ENCODE measurements around the gene TMEM151B. TPM values are rescaled to one million over a fixed set of nuclear protein-coding genes. Genes with fewer than 3 reads are reported as not detected.
A peak's percentile ranks its signal among the peaks of the same experiment; 100 is the strongest.

TMEM151B gene
- total and polyA plus RNA-seq, 2 donors = 0.09 to 0.50 TPM

GRCh38 chr6:44278774-44279697 lies 8.8 kb downstream of the TMEM151B start:
- no peak for DNase-seq (ENCODE audit: low read depth in 6 of 9, low spot score in 9 of 9)
- no peak overlapping the region for H3K27ac ChIP-seq (ENCODE audit: low read depth in 1 of 2, low read length in 1 of 2)
- 82% methylated on average over 9 of the region's 9 CpGs for WGBS
- peaks cover 4 to 5% of the 10 kb centered on the region in 2 donors for H3K4me1 ChIP-seq (ENCODE audit: control insufficient read depth in 2 of 2, insufficient read depth in 2 of 2, low read length in 2 of 2)
- no peaks in the 10 kb centered on the region for H3K36me3 ChIP-seq (ENCODE audit: control insufficient read depth in 2 of 2, insufficient read depth in 2 of 2, low read length in 1 of 2)
- peaks cover 21 to 87% of the 10 kb centered on the region in 2 donors for H3K27me3 ChIP-seq (ENCODE audit: control insufficient read depth in 2 of 2, insufficient read depth in 1 of 2, low read length in 1 of 2)
- H3K4me3 ChIP-seq (ENCODE audit: low read length in 2 of 2) = no peak overlapping the region
- H3K9me3 ChIP-seq (ENCODE audit: control insufficient read depth in 2 of 2, insufficient read depth in 1 of 2, low read length in 1 of 2) = peaks cover 2 to 7% of the 10 kb centered on the region in 2 donors

DNA sequence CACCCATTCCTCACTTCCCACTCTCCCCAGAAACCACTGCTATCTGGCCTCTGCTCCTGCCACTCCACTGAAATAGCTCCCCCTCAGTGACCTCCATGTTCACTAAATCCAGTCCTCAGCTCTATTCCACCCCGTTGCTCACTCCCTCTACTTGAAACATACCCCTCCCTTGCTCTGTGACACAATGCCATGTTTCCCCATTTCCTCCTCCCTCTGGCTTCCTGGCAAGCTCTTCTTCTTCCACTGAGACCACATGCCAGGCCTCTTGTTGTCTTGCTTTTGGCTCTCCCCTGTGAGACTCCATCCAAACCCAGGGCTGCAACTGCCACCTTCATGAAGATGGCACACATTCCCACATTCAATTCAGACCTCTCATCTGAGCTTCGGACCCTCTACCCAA lies 13.9 kb downstream of the TMEM151B start:
- no peaks in the 10 kb centered on the region for H3K36me3 ChIP-seq (ENCODE audit: control insufficient read depth in 2 of 2, insufficient read depth in 2 of 2, low read length in 1 of 2)
- no peak for DNase-seq (ENCODE audit: low read depth in 6 of 9, low spot score in 9 of 9)
- H3K4me1 ChIP-seq (ENCODE audit: control insufficient read depth in 2 of 2, insufficient read depth in 2 of 2, low read length in 2 of 2) = no peaks in the 10 kb centered on the region
- WGBS = 60% methylated on average over 2 of the region's 2 CpGs
- no peaks in the 10 kb centered on the region for H3K9me3 ChIP-seq (ENCODE audit: control insufficient read depth in 2 of 2, insufficient read depth in 1 of 2, low read length in 1 of 2)
- peaks cover 0 to 62% of the 10 kb centered on the region in 2 donors for H3K27me3 ChIP-seq (ENCODE audit: control insufficient read depth in 2 of 2, insufficient read depth in 1 of 2, low read length in 1 of 2)
- H3K27ac ChIP-seq (ENCODE audit: low read depth in 1 of 2, low read length in 1 of 2) = no peak overlapping the region
- H3K4me3 ChIP-seq (ENCODE audit: low read length in 2 of 2) = no peak overlapping the region

DNA sequence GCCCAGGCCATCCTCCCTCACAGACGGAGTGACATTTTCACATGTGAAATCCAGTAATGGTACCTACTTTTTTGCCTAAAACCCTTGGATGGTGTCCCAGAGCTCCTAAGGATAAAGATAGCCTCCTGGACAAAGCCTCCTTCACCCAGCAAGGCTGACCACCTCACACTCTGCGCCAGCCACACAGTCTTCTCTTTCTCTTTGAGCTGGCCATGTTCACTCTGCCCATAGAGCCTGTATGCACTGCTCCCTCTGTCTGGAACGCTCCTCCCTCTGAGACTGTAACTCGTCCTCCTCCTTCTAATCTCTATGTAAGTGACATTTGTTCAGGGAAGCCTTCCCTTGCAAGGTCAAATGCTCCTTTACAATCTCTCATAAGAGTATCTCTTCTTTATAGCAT lies 14.6 kb downstream of the TMEM151B start:
- WGBS = 79% methylated on average over 4 of the region's 4 CpGs
- Histone ChIP-seq H3K36me3 (ENCODE audit: control insufficient read depth in 2 of 2, insufficient read depth in 2 of 2, low read length in 1 of 2) (no peaks in the 10 kb centered on the region), H3K4me3 (ENCODE audit: low read length in 2 of 2) (no peak overlapping the region), H3K9me3 (ENCODE audit: control insufficient read depth in 2 of 2, insufficient read depth in 1 of 2, low read length in 1 of 2) (no peaks in the 10 kb centered on the region), H3K4me1 (ENCODE audit: control insufficient read depth in 2 of 2, insufficient read depth in 2 of 2, low read length in 2 of 2) (no peaks in the 10 kb centered on the region), H3K27ac (ENCODE audit: low read depth in 1 of 2, low read length in 1 of 2) (no peak overlapping the region), H3K27me3 (ENCODE audit: control insufficient read depth in 2 of 2, insufficient read depth in 1 of 2, low read length in 1 of 2) (peaks cover 0 to 60% of the 10 kb centered on the region in 2 donors)
- DNase-seq (ENCODE audit: low read depth in 6 of 9, low spot score in 9 of 9) = no peak

DNA sequence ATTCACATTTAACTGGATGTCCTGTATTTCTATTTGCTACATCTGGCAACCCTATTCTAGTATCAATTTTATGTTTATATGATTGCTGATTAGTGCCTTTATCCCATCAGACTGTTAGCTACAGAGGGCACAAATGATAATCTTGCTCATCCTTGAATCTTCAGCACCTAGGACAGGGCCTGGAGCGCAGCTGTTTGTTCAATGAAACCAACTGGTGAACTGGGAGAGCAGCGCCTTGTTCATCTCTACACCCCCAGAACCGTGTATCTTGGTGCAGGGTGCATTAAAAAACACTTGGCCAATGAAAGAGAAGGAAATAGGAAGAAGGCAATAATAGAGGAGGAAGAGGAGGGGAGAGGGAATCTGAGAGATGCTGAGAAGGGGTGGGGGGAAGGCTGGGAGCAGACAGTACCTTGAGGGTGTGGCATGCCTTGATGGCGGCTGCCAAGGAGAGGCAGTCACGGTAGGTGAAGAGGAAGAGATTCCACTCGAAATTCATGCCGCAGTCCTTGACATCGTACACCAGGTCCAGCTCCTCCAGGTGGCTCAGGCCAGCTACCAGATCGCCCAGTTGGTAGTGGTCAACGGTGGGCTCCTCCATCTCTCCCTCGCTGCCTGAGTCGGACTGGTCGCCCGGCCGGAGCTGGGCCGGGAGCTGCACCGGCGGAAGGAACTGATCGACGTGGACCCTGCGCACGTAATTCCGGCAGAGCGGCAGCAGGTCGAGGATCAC lies 15.5 kb downstream of the TMEM151B start:
- no peak overlapping the region for H3K27ac ChIP-seq (ENCODE audit: low read depth in 1 of 2, low read length in 1 of 2)
- no peak overlapping the region for H3K4me3 ChIP-seq (ENCODE audit: low read length in 2 of 2)
- peak in 2 of 9 donors; percentile 39 to 56 for DNase-seq (ENCODE audit: low read depth in 6 of 9, low spot score in 9 of 9)
- H3K36me3 ChIP-seq (ENCODE audit: control insufficient read depth in 2 of 2, insufficient read depth in 2 of 2, low read length in 1 of 2) = no peaks in the 10 kb centered on the region
- WGBS = 84% methylated on average over 25 of the region's 25 CpGs
- H3K27me3 ChIP-seq (ENCODE audit: control insufficient read depth in 2 of 2, insufficient read depth in 1 of 2, low read length in 1 of 2) = peaks cover 0 to 60% of the 10 kb centered on the region in 2 donors
- no peaks in the 10 kb centered on the region for H3K9me3 ChIP-seq (ENCODE audit: control insufficient read depth in 2 of 2, insufficient read depth in 1 of 2, low read length in 1 of 2)
- H3K4me1 ChIP-seq (ENCODE audit: control insufficient read depth in 2 of 2, insufficient read depth in 2 of 2, low read length in 2 of 2) = no peaks in the 10 kb centered on the region

DNA sequence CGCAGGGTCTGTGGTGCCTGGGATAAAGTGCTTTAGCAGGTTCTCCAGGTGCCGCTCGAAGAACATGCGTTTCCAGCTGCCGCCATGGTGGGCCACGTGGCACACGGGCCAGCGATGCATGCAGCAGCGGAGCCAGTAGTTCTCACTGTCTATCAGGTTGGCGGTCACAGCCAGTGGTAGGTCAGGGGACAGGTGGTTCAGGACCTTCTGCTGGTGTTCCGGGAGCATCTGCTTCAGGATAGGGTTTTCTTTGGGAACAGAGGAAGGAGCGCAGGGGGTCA lies 16.0 kb downstream of the TMEM151B start:
- DNase-seq (ENCODE audit: low read depth in 6 of 9, low spot score in 9 of 9) = no peak
- Histone ChIP-seq H3K36me3 (ENCODE audit: control insufficient read depth in 2 of 2, insufficient read depth in 2 of 2, low read length in 1 of 2) (no peaks in the 10 kb centered on the region), H3K4me3 (ENCODE audit: low read length in 2 of 2) (no peak overlapping the region), H3K27me3 (ENCODE audit: control insufficient read depth in 2 of 2, insufficient read depth in 1 of 2, low read length in 1 of 2) (peaks cover 0 to 61% of the 10 kb centered on the region in 2 donors), H3K4me1 (ENCODE audit: control insufficient read depth in 2 of 2, insufficient read depth in 2 of 2, low read length in 2 of 2) (no peaks in the 10 kb centered on the region), H3K9me3 (ENCODE audit: control insufficient read depth in 2 of 2, insufficient read depth in 1 of 2, low read length in 1 of 2) (no peaks in the 10 kb centered on the region), H3K27ac (ENCODE audit: low read depth in 1 of 2, low read length in 1 of 2) (no peak overlapping the region)
- WGBS = 93% methylated on average over 12 of the region's 12 CpGs

DNA sequence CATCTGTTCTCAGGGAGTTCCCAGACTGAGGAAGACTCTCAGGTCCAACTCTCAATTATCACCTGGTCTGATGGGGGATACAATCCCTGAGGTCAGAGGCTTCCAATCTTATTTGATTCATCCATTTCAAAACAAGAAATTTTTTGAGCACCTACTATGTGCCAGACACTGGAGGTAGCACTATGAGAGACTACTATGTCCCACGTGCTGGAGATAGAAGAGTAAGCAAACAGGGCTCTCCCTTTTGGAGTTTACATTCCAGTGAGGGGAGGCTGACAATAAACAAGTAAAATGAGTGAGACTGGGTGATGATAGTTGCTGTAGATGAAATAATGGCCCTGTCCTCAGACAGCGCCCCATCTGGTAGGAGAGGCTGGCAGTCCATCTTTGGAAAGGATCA lies 16.5 kb downstream of the TMEM151B start:
- H3K9me3 ChIP-seq (ENCODE audit: control insufficient read depth in 2 of 2, insufficient read depth in 1 of 2, low read length in 1 of 2) = no peaks in the 10 kb centered on the region
- H3K4me3 ChIP-seq (ENCODE audit: low read length in 2 of 2) = no peak overlapping the region
- H3K36me3 ChIP-seq (ENCODE audit: control insufficient read depth in 2 of 2, insufficient read depth in 2 of 2, low read length in 1 of 2) = no peaks in the 10 kb centered on the region
- H3K27ac ChIP-seq (ENCODE audit: low read depth in 1 of 2, low read length in 1 of 2) = no peak overlapping the region
- H3K4me1 ChIP-seq (ENCODE audit: control insufficient read depth in 2 of 2, insufficient read depth in 2 of 2, low read length in 2 of 2) = no peaks in the 10 kb centered on the region
- WGBS = 61% methylated on average over 2 of the region's 2 CpGs
- H3K27me3 ChIP-seq (ENCODE audit: control insufficient read depth in 2 of 2, insufficient read depth in 1 of 2, low read length in 1 of 2) = peaks cover 0 to 63% of the 10 kb centered on the region in 2 donors
- no peak for DNase-seq (ENCODE audit: low read depth in 6 of 9, low spot score in 9 of 9)

DNA sequence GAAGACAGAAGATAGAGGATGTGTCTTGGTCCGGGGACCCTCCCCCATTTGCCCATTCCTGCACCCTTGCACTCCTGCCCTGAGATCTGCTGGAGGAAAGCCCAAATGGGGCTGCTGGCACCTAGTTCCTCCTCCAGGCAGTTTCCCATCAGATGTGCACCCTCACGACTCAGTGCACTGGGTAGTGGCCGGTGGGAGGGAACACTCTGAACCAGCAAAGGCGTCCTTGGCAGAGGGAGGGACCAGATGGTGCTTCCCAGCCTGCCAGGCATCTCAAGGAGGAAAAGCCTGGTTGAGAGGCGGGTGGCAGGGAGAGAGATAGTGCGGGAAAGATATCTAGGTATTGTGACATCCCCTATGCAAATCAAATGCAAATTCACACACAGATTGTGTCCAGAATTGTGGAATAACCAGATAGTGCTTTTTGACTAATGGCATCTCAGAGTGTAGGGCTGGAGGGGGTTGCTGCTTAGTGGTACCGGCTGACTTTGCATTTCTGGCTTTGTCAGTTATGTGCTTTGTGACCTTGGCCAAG lies 19.5 kb downstream of the TMEM151B start:
- Histone ChIP-seq H3K4me1 (ENCODE audit: control insufficient read depth in 2 of 2, insufficient read depth in 2 of 2, low read length in 2 of 2) (no peaks in the 10 kb centered on the region), H3K36me3 (ENCODE audit: control insufficient read depth in 2 of 2, insufficient read depth in 2 of 2, low read length in 1 of 2) (no peaks in the 10 kb centered on the region), H3K4me3 (ENCODE audit: low read length in 2 of 2) (no peak overlapping the region), H3K27me3 (ENCODE audit: control insufficient read depth in 2 of 2, insufficient read depth in 1 of 2, low read length in 1 of 2) (peaks cover 2 to 65% of the 10 kb centered on the region in 2 donors), H3K27ac (ENCODE audit: low read depth in 1 of 2, low read length in 1 of 2) (no peak overlapping the region), H3K9me3 (ENCODE audit: control insufficient read depth in 2 of 2, insufficient read depth in 1 of 2, low read length in 1 of 2) (peaks cover 0 to 3% of the 10 kb centered on the region in 2 donors)
- DNase-seq (ENCODE audit: low read depth in 6 of 9, low spot score in 9 of 9) = no peak
- WGBS = 69% methylated on average over 7 of the region's 7 CpGs

GRCh38 chr6:44291841-44292240 lies 21.6 kb downstream of the TMEM151B start:
- DNase-seq (ENCODE audit: low read depth in 6 of 9, low spot score in 9 of 9) = no peak
- Histone ChIP-seq H3K36me3 (ENCODE audit: control insufficient read depth in 2 of 2, insufficient read depth in 2 of 2, low read length in 1 of 2) (no peaks in the 10 kb centered on the region), H3K27me3 (ENCODE audit: control insufficient read depth in 2 of 2, insufficient read depth in 1 of 2, low read length in 1 of 2) (peaks cover 18 to 78% of the 10 kb centered on the region in 2 donors), H3K4me1 (ENCODE audit: control insufficient read depth in 2 of 2, insufficient read depth in 2 of 2, low read length in 2 of 2) (no peaks in the 10 kb centered on the region), H3K9me3 (ENCODE audit: control insufficient read depth in 2 of 2, insufficient read depth in 1 of 2, low read length in 1 of 2) (peaks cover 0 to 3% of the 10 kb centered on the region in 2 donors), H3K27ac (ENCODE audit: low read depth in 1 of 2, low read length in 1 of 2) (no peak overlapping the region), H3K4me3 (ENCODE audit: low read length in 2 of 2) (no peak overlapping the region)
- 84% methylated on average over 4 of the region's 4 CpGs for WGBS
